DMS153 treated with DMSO at 0.1 percent for 48 hours (cell line): ENCODE measurements around the gene SPECC1L.
"Not testable (repeated sequence)": the region's sequence is repeated elsewhere in the genome, so short reads cannot be mapped to it uniquely, and the experiment has no call there.

Source experiments
- DNase-seq: peaks from one replicate; lab custom pipeline; 2025; ENCODE audit not compliant: unreplicated experiment; lab: John Stamatoyannopoulos, UW

Gene SPECC1L

DNA sequence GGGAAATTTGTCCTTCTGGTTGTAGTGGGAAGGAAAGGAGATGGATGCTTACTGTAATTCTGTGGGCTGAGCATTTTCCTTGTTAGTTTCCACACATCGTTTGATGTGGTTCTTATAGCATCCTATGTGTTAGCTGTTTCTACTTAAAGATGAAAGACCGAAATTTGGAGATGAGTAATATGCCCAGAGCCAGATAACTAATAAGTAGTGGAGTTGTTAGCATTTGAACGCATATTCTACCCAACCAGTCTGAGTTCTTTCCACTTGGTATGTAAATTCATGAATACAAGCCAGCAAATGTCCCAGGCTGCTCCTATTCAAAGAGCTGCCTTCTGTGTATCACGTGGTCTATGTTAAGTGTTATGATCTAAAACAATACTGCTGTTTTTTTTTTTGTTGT, 14.6 kb downstream of the SPECC1L start:
- no peak for DNase-seq

DNA sequence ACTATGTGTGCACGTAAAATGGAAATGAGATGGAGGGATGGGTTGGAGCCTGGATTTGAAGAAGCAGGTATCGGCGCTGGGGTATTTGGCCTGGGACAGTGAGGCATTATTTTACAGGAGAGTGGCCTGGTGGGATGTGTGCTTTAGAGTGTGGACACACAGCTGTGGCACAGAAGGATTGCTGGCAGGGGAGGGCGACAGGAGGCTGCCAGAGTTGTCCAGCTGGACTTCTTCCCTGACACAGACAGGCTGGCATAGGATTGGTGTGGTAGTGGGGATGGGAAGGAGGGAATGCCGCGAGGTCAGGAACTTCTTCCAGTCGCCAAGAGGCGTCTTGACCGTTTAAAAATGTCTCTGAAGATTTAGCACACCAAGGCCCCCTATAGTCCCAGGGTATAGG, 16.6 kb downstream of the SPECC1L start:
- not testable (repeated sequence) for DNase-seq

DNA sequence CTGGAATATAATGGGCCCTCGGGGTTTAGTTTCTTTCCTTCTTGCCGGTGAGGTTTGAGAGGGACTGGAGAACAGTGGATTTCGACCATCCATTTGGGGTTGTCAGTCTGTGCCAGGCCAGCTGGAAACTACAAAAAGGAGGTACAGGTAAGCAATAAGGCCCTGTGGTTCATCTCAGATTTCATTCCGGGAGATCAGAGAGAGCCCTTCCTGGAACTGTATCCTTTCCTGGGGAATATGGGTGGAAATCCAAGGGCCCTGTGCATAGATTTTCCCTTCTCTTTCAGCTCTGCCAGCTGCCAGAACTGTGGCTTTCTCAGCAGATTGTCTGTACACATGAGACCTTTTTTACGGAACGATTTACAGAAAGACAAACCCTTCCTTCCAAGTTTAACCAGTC, 17.2 kb downstream of the SPECC1L start:
- not testable (repeated sequence) for DNase-seq

DNA sequence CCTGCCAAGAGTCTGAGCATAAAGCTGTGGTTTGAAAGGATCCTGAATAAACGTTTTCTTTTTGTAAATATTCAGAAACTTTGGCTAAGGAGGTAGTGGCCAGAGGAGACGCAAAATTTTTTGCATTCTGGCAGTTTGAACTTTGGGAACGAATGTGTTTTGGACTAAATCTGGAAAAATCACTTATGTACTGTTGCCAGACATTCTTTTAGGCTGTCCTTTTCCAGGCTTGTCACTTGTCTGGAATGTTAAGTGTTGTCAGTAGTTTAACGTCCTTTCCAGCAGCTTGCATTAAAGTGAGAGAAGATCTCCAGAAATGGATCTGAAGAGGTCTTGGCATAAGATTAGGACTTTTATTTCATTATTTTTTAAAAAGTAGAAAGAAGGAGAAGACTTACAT, 18.5 kb downstream of the SPECC1L start:
- DNase-seq = no peak

DNA sequence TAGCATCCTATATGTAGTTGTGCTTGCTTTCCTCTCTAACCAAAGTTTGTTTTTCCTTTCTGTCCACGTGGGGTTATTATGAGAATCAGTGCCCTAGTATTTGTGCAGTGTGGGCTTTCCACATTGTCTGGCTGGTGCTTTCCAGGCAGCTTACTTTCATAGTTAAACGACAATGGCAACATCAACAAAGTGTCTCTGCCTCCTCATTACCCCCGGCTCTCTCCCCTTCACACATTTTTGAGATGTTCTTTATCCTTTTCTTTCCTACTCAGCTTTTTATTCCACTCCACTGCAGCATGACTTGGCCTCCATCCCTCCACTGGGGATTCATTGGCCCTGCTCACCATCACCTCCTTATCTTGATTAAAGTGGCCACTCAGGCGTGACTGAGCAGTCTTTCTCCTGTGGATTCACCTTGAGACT, 19.1 kb downstream of the SPECC1L start:
- no peak for DNase-seq

DNA sequence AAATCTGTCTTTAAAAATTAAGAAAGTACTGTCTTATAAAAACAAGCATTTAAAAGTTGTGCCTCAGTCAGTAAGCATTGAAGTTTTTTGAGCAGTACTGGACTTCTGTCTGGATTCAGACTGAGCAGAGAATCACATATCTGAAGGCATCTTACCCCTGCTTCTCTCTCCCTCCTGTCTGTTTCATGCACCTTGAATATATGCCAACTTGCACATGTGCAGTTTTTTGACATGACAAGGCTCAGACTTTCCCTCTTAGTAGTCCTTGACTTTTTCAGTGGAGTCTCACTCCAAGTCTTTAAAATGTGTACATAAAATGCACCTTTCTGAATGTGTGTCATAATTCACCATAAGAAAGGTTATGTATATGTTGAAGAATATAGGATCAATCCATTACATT, 19.8 kb downstream of the SPECC1L start:
- DNase-seq = no peak

DNA sequence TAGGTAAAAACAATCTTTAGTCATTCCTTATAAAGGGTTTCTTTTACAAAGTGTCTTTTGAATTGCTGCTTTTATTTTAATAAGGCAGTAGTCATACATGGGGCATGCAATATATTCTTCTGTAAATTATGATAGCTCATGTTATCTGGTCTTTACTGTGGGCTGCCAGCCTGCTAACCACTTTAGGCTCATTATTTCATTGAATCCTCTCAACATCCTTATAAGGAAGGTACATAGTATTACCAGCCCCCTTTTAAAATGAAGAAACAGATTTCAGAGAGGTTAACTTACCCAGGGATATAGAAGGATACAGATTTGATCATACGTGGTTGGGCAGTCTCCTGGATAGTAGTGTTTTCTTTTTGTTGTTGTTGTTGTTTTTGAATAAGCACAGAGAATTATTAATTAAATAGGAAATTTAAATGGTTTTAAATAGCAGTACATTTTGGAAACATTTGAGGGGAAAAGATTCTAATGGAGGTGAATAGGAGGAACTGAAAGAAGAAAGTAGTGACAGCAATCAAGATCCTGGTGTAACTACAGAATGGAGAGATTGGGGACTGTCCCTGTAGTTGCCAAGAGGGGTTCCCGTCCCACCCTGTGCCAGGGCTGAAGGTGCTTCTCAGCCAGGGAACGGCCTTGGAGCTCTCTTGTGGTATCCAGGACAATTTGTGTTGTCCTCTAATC, 21.0 kb downstream of the SPECC1L start:
- DNase-seq = no peak

DNA sequence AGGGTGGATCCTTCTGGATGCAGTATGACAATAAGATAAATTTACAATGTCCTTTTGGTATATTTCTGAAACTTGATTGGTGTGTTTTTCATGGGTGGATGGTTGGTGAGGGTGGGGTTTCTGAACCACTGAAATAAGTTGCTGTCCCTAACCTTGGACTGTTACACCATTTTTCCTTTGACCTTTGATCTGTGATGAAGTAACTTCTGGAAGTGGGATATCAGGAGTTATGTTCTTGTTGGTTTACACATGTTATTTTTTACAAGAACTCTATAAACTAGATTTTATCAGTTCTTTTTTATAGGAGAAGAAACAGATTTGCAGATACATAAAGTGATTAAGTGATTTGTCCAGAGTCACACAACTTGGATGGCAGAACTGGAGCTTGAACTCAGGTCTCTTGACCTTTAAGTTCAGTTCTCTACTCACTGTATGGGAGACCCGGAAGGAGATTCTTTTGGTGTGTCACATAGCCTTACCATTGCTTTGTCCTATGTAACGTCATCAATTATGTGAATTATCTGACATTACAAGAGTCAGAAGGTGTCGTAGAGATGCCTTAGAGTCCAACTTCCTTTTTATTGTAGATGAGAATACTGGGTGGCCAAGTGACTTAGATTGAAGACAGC, 21.7 kb downstream of the SPECC1L start:
- DNase-seq = not testable (repeated sequence)

DNA sequence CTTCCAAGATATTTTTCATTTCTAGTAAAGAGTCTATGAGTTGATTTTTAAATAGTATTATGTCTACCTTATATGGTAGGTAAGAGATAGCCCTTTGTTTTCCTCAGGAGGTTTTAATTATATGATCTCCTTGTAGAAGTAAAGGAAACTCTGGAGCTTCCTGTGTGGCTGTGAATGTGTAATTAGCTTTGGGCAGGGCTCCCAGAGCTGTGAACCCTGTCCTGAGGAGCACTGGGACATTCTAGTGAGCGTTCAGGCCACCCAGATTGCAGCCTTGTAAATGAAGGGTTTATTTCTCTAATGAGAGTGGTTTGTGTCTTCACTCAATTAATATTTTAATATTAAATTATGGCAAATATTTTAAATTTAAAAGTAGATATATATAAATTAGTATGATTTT, 24.3 kb downstream of the SPECC1L start:
- DNase-seq = not testable (repeated sequence)

DNA sequence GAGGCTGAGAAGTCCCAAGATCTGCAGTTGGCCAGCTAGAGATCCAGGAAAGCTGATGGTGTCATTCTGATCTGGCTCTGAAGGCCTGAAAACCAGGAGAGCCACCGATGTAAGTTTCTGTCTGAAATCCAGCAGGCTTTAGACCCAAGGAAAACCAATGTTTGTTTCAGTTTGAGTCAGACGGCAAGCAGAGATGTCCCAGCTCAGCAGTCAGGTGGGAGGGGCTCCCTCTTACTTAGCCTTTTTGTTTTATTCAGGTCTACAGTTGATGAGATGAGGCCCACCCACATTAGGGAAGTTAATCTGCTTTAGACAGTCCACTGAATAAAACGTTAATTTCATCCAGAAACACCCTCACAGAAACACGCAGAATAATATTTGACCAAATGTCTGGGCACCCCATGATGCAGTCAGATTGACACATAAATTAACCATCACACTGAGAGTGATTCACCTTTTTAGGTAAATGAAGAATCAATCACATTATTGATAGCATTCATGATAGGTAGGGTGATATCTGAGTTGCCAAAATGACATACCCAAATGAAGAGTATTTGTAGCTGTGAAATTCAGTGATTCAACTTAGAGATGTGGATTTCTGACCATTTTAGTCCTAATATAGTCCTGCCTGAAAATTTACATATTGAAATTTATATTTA, 28.0 kb downstream of the SPECC1L start:
- not testable (repeated sequence) for DNase-seq

DNA sequence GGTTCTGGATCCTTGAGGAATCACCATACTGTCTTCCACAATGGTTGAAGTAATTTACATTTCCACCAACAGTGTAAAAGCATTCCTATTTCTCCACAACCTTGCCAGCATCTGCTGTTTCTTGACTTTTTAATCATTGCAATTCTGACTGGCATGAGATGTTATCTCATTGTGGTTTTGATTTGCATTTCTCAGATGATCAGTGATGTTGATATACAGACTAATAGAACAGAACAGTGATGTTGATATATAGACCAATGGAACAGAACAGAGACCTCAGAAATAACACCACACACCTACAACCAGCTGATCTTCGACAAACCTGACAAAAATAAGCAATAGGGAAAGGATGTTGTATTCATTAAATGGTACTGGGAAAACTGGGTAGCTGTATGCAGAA, 29.9 kb downstream of the SPECC1L start:
- DNase-seq = not testable (repeated sequence)

DNA sequence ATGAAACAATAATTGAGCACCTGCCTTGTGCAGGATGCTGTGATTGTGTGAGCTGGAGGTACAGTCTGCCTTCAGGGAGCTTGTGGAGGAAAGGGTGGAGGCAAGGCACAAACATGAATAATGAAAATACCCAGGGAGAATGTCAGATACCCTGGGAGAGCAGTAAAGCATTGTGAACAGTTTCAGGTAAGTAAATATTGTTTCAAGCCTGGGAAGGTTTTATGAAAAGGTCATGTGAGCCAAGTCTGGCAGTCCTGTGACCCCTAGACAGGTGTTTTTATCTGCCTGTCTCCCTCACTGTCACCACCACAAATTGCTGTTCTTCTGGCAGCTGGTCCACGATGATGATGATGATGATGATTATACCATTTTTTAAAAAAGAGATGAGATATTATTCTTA, 32.0 kb downstream of the SPECC1L start:
- peak; percentile 27 for DNase-seq

DNA sequence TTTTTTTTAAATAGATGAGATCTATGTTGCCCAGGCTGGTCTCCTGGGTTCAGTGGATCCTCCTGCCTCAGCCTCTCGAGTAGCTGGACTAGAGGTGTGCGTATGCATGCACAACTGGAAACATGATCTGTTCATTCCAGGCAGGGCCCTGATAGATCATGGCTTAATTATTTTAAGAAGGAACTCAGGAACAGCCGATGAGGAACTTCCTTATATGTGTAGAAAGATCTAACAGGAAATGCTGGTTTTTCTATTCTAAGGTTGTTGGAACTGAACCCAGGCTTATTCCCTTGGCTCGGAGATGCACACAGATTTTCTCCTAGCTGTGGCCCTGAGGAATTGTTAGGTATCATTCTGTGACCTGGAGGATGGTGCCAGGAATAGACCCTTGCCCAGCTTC, 32.4 kb downstream of the SPECC1L start:
- no peak for DNase-seq

DNA sequence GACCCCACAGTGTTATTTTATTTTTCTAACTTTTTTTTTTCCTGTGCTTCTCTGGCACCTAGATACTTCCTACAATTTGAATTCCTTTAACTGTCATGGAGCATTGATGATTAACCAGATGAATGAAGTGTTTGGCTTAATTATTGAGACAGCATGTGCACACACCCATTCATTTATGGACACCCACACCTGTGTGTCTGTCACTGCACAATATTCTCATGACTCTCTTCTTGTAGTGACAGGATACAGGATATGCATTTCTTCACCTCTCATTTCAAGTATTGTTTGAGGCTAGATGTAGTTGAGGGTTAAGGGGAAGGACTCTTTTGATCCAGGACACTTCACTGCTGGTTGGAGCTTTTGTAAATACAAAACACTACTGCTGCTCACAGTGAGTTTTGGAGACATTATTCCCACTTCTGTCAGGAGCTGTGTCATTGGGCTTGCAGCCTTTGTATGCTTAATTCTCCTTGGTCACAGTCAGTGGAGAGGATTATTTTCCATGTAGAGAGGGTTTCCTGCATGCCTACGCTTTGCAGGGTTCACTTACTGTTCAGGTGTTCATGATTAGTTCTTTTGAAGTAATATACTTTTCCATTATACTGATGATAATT, 33.5 kb downstream of the SPECC1L start:
- DNase-seq = no peak

DNA sequence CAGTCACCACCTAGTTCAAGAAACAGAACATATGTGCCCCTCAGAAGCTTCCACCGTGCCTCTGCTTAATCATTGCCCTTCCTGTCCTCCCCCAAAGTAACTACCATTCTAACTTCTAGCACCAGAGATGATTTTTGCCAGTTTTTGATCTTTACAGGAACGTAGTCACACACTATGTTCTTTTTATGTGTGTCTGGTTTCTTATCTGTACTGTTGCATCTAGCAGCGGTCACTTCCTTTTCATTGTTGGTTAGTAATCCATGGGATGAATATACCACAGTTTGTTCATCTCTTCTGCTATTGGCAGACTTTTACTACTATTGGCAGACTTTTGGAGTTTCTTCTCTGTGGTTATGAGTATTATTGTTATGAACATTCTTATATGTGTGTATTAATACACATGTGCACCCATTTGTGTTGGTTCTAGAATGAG, 34.6 kb downstream of the SPECC1L start:
- no peak for DNase-seq

DNA sequence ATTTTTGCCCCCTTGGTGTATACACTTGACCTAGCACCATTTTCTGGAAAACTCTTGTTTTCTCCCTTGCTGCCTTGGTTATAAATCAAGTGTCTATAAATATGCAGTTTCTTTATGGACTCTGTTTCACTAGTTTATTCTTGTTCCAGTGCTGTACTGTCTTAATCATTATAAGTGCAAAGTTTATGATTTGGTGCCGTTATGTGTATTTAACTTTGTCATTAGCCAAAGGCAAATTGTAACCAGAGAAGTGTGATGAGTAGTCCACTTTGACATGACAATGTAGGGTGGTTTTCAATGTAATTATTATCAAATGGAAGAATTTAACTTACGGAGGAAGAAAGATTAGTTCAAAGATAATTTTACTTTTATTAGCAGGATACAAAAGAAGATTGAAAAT, 40.3 kb downstream of the SPECC1L start:
- DNase-seq = no peak

DNA sequence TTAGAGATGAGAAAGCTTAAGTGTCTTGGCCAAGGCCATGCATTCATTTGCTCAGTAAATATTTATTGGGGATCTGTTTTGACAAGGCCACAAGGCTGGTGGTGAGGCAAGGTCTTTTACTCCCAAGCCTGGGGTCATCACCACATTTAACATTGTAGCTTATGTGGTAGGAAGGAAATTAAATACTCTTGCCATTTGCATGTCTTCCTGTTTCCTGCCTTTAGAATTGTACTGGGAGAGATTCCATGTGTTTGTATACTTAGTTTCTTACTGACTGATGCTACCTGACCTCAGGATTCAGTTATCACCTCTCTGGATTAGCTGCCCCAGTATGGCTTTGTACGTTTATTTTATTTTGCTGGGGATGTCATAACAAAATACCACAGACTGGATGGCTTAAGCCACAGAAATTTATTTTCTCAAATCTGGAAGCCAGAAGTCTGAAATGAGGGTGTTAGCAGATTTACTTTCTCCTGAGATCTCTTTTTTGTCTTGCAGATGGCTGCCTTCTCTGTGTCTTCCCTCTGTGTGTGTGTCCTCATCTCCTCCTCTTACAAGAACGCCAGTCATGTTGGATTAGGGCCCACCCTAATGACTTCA, 44.8 kb downstream of the SPECC1L start:
- DNase-seq = peak; percentile 6

DNA sequence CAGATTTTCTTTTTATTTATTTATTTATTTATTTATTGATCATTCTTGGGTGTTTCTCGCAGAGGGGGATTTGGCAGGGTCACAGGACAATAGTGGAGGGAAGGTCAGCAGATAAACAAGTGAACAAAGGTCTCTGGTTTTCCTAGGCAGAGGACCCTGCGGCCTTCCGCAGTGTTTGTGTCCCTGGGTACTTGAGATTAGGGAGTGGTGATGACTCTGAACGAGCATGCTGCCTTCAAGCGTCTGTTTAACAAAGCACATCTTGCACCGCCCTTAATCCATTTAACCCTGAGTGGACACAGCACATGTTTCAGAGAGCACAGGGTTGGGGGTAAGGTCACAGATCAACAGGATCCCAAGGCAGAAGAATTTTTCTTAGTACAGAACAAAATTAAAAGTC, 45.6 kb downstream of the SPECC1L start:
- not testable (repeated sequence) for DNase-seq

DNA sequence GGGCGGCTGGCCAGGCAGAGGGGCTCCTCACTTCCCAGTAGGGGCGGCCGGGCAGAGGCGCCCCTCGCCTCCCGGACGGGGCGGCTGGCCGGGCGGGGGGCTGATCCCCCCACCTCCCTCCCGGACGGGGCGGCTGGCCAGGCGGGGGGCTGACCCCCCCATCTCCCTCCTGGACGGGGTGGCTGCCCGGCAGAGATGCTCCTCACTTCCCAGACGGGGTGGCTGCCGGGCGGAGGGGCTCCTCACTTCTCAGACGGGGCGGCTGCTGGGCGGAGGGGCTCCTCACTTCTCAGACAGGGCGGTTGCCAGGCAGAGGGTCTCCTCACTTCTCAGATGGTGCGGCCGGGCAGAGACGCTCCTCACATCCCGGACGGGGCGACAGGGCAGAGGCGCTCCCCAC, 46.9 kb downstream of the SPECC1L start:
- not testable (repeated sequence) for DNase-seq

DNA sequence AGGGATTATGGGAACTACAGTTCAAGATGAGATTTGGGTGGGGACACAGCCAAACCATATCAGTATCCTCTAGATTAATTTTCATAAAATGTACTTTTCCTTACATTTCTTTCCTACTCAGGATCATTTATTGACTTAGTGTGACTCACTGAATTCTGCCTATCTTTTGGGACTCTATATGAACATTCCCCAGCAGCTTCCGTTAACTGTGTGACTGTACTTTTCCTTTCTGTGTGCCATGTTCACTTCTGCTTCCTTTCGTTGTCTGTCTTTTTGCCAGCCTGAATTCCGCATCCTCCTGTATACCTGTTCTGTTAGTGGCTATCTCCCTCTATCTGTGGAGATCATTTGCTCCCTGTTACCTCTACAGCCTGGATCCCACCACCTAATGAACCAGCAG, 48.8 kb downstream of the SPECC1L start:
- no peak for DNase-seq

DNA sequence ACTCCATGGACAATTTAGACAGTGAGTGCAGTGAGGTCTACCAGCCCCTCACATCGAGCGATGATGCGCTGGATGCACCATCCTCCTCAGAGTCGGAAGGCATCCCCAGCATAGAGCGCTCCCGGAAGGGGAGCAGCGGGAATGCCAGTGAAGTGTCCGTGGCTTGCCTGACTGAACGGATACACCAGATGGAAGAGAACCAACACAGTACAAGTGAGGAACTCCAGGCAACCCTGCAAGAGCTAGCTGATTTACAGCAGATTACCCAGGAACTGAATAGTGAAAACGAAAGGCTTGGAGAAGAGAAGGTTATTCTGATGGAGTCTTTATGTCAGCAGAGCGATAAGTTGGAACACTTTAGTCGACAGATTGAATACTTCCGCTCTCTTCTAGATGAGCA, 51.4 kb downstream of the SPECC1L start:
- no peak for DNase-seq
